ENCODE measurements around the gene PARD3. TPM values are rescaled to one million over a fixed set of nuclear protein-coding genes. Genes with fewer than 3 reads are reported as not detected.

Gene PARD3
- total and polyA plus RNA-seq, 10 of the 15 experiments (the other 5 are each of a cell fraction or from before 2014, with no cell fraction given) = 2.6 to 43.1 (median 13.9) TPM

GRCh38 chr10:34635111-34635510 lies 180.0 kb downstream of the PARD3 start:
- Histone ChIP-seq H2AFZ (ENCODE audit: control insufficient read depth, low read depth, low read length) (no peak overlapping the region), H3K9ac (ENCODE audit: control insufficient read depth, insufficient read depth, low read length) (no peak overlapping the region), H3K4me1 (ENCODE audit: control insufficient read depth, insufficient read depth, low read length) (0 out of 2 replicates have a peak, but pooled peaks cover 5% of the 10 kb centered on the region), H3K9me3 (replicated peaks; ENCODE audit: control insufficient read depth, insufficient read depth, low read length) (no peaks in the 10 kb centered on the region), H3K79me2 (ENCODE audit: control insufficient read depth, insufficient read depth, low read length) (no peaks in the 10 kb centered on the region), H3K27ac (ENCODE audit: control insufficient read depth, insufficient read depth) (no peak overlapping the region), H3K4me3 (no peak overlapping the region), H3K4me2 (ENCODE audit: control insufficient read depth, insufficient read depth) (no peak overlapping the region), H3K27me3 (replicated peaks in 1 of 2; ENCODE audit: control insufficient read depth in 2 of 2, insufficient read depth in 2 of 2, low read length in 1 of 2) (no peaks in the 10 kb centered on the region), H4K20me1 (ENCODE audit: control insufficient read depth, insufficient read depth) (no peaks in the 10 kb centered on the region), H3K36me3 (ENCODE audit: control insufficient read depth in 2 of 2, insufficient read depth in 2 of 2, low read length in 1 of 2) (no peaks in the 10 kb centered on the region)
- WGBS (ENCODE audit: insufficient coverage, insufficient replicate concordance, low lambda C conversion rate, missing lambda C conversion rate) = 58% methylated on average over 6 of the region's 6 CpGs
- ChIA-PET POLR2A (no interaction called here), CTCF (interaction anchor here (0.8 to 3.4 kb wide), 7 partner anchors 10 to 1308 kb away, joined by 3 to 23 read pairs (median 6); no protein-coding TSS in a partner anchor), SMC1A (ENCODE audit: uncharacterized antibody, unreplicated experiment) (interaction anchor here (0.6 to 4.0 kb wide), 12 partner anchors 10 to 1304 kb away, joined by 3 to 52 read pairs (median 4); partner anchors contain the start of gene NRP1), RAD21 (ENCODE audit: unreplicated experiment) (interaction anchor here (0.9 to 2.3 kb wide), 5 partner anchors 95 to 114 kb away, joined by 3 to 7 read pairs (median 4); no protein-coding TSS in a partner anchor)
- DNase-seq (ENCODE audit: low read depth, low spot score) = no peak
- no peak for ATAC-seq
- intact Hi-C loops (cut with micrococcal nuclease; ENCODE audit: unreplicated experiment) (loop anchor here (10.0 kb wide), 1 partner anchor 330 kb away; no protein-coding TSS in a partner anchor), in situ Hi-C loops (cut with MboI) (loop anchor here (5.0 to 25.0 kb wide), 3 partner anchors 113 to 1448 kb away; partner anchors contain the start of gene NRP1)
- TF ChIP-seq CHD1 (IDR thresholded peaks at IDR 0.05; ENCODE audit: low read depth, low read length) (no peak), POLR2AphosphoS5 (IDR thresholded peaks at IDR 0.05; ENCODE audit: low read length) (no peak), PKNOX1 (IDR thresholded peaks at IDR 0.05) (no peak), NFIC (IDR thresholded peaks at IDR 0.05; ENCODE audit: low read depth, low read length) (no peak), TBL1XR1 (IDR thresholded peaks at IDR 0.05; ENCODE audit: low read depth, low read length) (no peak), SREBF2 (IDR thresholded peaks at IDR 0.05; ENCODE audit: low read length) (no peak), EED (IDR thresholded peaks at IDR 0.05; ENCODE audit: low read depth) (no peak), YY1 (IDR thresholded peaks at IDR 0.05; ENCODE audit: low read depth, low read length) (no peak)
- BruUV-seq (replicated peaks) = no TSS peak
- no peak for FAIRE-seq

Measured in GM12878 (cell line).